ENCODE data around the gene BET1.

BET1 gene

GRCh38 chr7:94004024-94004951 is at the start of gene BET1:
BET1 (minus strand) TSS chr7:94004355; CDS start chr7:94004216, 139 bp downstream.
- no peak for TF ChIP-seq CTCF (conservative IDR thresholded peaks at IDR 0.05)
- TF ChIP-seq ZFX (IDR thresholded peaks at IDR 0.05) = peak; percentile 87
- H3K27ac ChIP-seq = peak within 1 kb of the TSS; percentile 66

- TF ChIP-seq ZFX (IDR thresholded peaks at IDR 0.05) = no peak
- TF ChIP-seq CTCF (conservative IDR thresholded peaks at IDR 0.05) = no peak
Observed at GRCh38 chr7:94053532-94053931, 49.4 kb upstream of the BET1 start.

GRCh38 chr7:94052398-94053180 is 48.4 kb upstream of the BET1 start:
- no peak overlapping the region for H3K27ac ChIP-seq
- TF ChIP-seq ZFX (IDR thresholded peaks at IDR 0.05) (no peak), CTCF (conservative IDR thresholded peaks at IDR 0.05) (no peak)

More at GRCh38 chr7:94053532-94053931, 49.4 kb upstream of the BET1 start:
- no peak overlapping the region for H3K27ac ChIP-seq

- TF ChIP-seq CTCF (conservative IDR thresholded peaks at IDR 0.05) (no peak), ZFX (IDR thresholded peaks at IDR 0.05) (no peak)
- H3K27ac ChIP-seq = no peak overlapping the region
Observed at GRCh38 chr7:94050046-94050445, 45.9 kb upstream of the BET1 start.

- no peak for TF ChIP-seq ZFX (IDR thresholded peaks at IDR 0.05)
- TF ChIP-seq CTCF (conservative IDR thresholded peaks at IDR 0.05) = no peak
- no peak overlapping the region for H3K27ac ChIP-seq
Observed at GRCh38 chr7:94049615-94050014, 45.5 kb upstream of the BET1 start.

GRCh38 chr7:94048755-94049154 is 44.6 kb upstream of the BET1 start:
- no peak overlapping the region for H3K27ac ChIP-seq
- no peak for TF ChIP-seq ZFX (IDR thresholded peaks at IDR 0.05)
- TF ChIP-seq CTCF (conservative IDR thresholded peaks at IDR 0.05) = no peak

GRCh38 chr7:94047956-94048355 is 43.8 kb upstream of the BET1 start:
- no peak for TF ChIP-seq ZFX (IDR thresholded peaks at IDR 0.05)
- TF ChIP-seq CTCF (conservative IDR thresholded peaks at IDR 0.05) = no peak
- H3K27ac ChIP-seq = no peak overlapping the region

All from C4-2B (cell line).